ENCODE data around the gene BCL11B.

The BCL11B gene

GRCh38 chr14:99129998-99130397 is 142.0 kb downstream of the BCL11B start:
- no peak for DNase-seq

- no peak for DNase-seq
Measured at GRCh38 chr14:99129211-99129696, 142.7 kb downstream of the BCL11B start.

GRCh38 chr14:99128185-99128584 is 143.8 kb downstream of the BCL11B start:
- no peak for DNase-seq

- DNase-seq = no peak
Measured at GRCh38 chr14:99127651-99128167, 144.3 kb downstream of the BCL11B start.

GRCh38 chr14:99125616-99126431 is 146.2 kb downstream of the BCL11B start:
- DNase-seq = no peak

- no peak for DNase-seq
Measured at GRCh38 chr14:99125113-99125512, 146.9 kb downstream of the BCL11B start.

GRCh38 chr14:99124482-99125105 is 147.4 kb downstream of the BCL11B start:
- no peak for DNase-seq

GRCh38 chr14:99123208-99123870 is 148.7 kb downstream of the BCL11B start:
- DNase-seq = no peak

GRCh38 chr14:99122521-99123125 is 149.4 kb downstream of the BCL11B start:
- DNase-seq = no peak

- no peak for DNase-seq
Measured at GRCh38 chr14:99121319-99121875, 150.6 kb downstream of the BCL11B start.

- DNase-seq = no peak
Measured at GRCh38 chr14:99120526-99121318, 151.3 kb downstream of the BCL11B start.

- no peak for DNase-seq
Measured at GRCh38 chr14:99119554-99120525, 152.2 kb downstream of the BCL11B start.
